ENCODE measurements around the gene PRKCI. TPM values are rescaled to one million over a fixed set of nuclear protein-coding genes. Genes with fewer than 3 reads are reported as not detected.

PRKCI gene
- total and polyA plus RNA-seq, 2 of the 4 experiments (the other 2 are of a cell fraction) = 28.7 to 53.4 TPM

DNA sequence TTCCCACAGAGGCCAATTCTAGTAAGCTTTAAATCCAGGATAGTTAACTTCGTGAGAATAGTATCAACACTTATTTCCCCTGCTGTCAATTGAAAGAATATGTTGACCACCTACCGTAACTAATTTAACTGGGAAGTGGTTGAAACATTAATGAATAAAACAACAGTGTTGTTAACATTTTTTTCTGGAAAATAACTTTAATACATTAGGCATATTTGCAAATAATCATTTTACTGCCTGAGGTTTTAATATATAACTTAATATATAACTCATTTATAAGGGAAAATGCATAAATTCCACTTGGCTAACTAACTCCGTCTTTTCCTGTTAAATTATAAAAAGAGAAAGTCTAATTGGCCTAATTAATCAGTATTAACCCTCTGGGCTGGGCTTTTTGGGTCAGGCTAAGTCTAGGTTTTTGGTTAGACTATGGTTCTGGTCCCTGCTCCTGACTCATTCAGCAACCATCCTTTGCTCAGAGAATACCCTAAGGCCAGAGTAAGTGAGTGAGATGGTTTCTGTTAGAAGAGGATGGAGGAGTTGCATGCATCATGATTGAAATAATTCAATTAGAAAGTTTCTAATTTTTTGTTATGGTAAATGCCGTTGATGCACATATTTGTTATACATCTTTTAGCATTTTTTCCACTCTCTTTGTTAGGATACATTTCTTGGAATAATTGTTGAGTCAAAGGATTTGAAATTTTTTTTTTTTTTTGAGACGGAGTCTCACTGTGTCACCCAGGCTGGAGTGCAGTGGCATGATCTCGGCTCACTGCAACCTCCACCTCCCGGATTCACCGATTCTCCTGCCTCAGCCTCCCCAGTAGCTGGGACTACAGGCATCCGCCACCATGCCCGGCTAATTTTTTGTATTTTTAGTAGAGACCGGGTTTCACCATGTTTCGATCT is 124.5 kb downstream of the PRKCI start:
- no TSS peak for BruUV-seq (replicated peaks)
- Histone ChIP-seq H3K27ac (ENCODE audit: insufficient read depth, low read length) (no peak overlapping the region), H4K5ac (ENCODE audit: low read depth, low read length) (no peak overlapping the region), H3K18ac (ENCODE audit: low read depth, low read length) (no peak overlapping the region), H2AK5ac (ENCODE audit: low read depth, low read length) (no peak overlapping the region), H2BK15ac (ENCODE audit: low read depth, low read length) (no peak overlapping the region), H2BK20ac (ENCODE audit: low read depth, low read length) (no peak overlapping the region), H3K79me1 (ENCODE audit: low read depth in 1 of 2, low read length in 2 of 2) (no peaks in the 10 kb centered on the region), H3K27me3 (ENCODE audit: control insufficient read depth, insufficient read depth, low read length) (no peaks in the 10 kb centered on the region), H3K4ac (ENCODE audit: low read depth, low read length) (no peak overlapping the region), H3K14ac (replicated peaks; ENCODE audit: low read depth, low read length) (no peak overlapping the region), H2AFZ (replicated peaks; ENCODE audit: low read length, poor library complexity) (no peak overlapping the region), H4K91ac (ENCODE audit: insufficient read depth, low read depth, low read length) (no peak overlapping the region), H3K36me3 (ENCODE audit: control insufficient read depth, insufficient read depth, low read length) (no peaks in the 10 kb centered on the region), H3K4me3 (ENCODE audit: insufficient read depth, low read depth, low read length) (no peak overlapping the region), H2AK9ac (replicated peaks; ENCODE audit: low read depth, low read length, poor library complexity) (no peak overlapping the region), H4K20me1 (ENCODE audit: insufficient read depth, low read length) (no peaks in the 10 kb centered on the region), H3K56ac (ENCODE audit: extremely low read depth, insufficient read depth, low read length) (no peak overlapping the region), H2BK120ac (ENCODE audit: low read depth, low read length) (no peak overlapping the region), H3K4me2 (ENCODE audit: low read depth, low read length) (no peak overlapping the region), H3K9ac (ENCODE audit: low read depth, low read length) (no peak overlapping the region), H3K9me3 (ENCODE audit: control insufficient read depth, insufficient read depth, low read length) (no peaks in the 10 kb centered on the region), H3K9me1 (ENCODE audit: insufficient read depth, low read length) (no peaks in the 10 kb centered on the region), H3K4me1 (ENCODE audit: control insufficient read depth, insufficient read depth, low read length) (0 out of 2 replicates have a peak, but pooled peaks cover 2% of the 10 kb centered on the region), H3K23ac (ENCODE audit: low read depth, low read length) (no peak overlapping the region), H2BK5ac (ENCODE audit: low read depth, low read length, poor library complexity, severe bottlenecking) (no peak overlapping the region), H4K8ac (ENCODE audit: low read depth in 2 of 2, low read length in 2 of 2) (no peak overlapping the region)
- ATAC-seq (ENCODE audit: low read depth) (peak; percentile 87), DNase-seq (peak; percentile 54)
- intact Hi-C loops (cut with micrococcal nuclease) = no loop called here
- ChIA-PET CTCF (no interaction called here), POLR2A (ENCODE audit: unreplicated experiment) (no interaction called here)
- TF ChIP-seq, protein P1, sequence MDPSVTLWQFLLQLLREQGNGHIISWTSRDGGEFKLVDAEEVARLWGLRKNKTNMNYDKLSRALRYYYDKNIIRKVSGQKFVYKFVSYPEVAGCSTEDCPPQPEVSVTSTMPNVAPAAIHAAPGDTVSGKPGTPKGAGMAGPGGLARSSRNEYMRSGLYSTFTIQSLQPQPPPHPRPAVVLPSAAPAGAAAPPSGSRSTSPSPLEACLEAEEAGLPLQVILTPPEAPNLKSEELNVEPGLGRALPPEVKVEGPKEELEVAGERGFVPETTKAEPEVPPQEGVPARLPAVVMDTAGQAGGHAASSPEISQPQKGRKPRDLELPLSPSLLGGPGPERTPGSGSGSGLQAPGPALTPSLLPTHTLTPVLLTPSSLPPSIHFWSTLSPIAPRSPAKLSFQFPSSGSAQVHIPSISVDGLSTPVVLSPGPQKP (IDR thresholded peaks at IDR 0.05; ENCODE audit: borderline replicate concordance, low read depth, low read length) = no peak
- TF ChIP-seq MAFK (IDR thresholded peaks at IDR 0.05; ENCODE audit: low read depth, low read length) (no peak), RCOR1 (IDR thresholded peaks at IDR 0.05; ENCODE audit: insufficient replicate concordance, low read length) (no peak), NFE2L2 (IDR thresholded peaks at IDR 0.05; ENCODE audit: low read depth, low read length) (no peak), POLR2A (IDR thresholded peaks at IDR 0.05; ENCODE audit: low read depth, low read length) (no peak), CEBPB (IDR thresholded peaks at IDR 0.05; ENCODE audit: low read depth, low read length) (no peak), CHD1 (IDR thresholded peaks at IDR 0.05; ENCODE audit: low read depth, low read length) (no peak), BHLHE40 (IDR thresholded peaks at IDR 0.05; ENCODE audit: low read depth, low read length) (no peak), RAD21 (IDR thresholded peaks at IDR 0.05; ENCODE audit: low read length) (no peak), FOS (IDR thresholded peaks at IDR 0.05; ENCODE audit: low read depth, low read length) (no peak), RFX5 (IDR thresholded peaks at IDR 0.05; ENCODE audit: low read depth, low read length) (no peak)
- TF ChIP-seq, protein P2, sequence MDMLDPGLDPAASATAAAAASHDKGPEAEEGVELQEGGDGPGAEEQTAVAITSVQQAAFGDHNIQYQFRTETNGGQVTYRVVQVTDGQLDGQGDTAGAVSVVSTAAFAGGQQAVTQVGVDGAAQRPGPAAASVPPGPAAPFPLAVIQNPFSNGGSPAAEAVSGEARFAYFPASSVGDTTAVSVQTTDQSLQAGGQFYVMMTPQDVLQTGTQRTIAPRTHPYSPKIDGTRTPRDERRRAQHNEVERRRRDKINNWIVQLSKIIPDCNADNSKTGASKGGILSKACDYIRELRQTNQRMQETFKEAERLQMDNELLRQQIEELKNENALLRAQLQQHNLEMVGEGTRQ (IDR thresholded peaks at IDR 0.05; ENCODE audit: low read depth, low read length) = no peak
- dilution Hi-C loops (cut with HindIII; ENCODE audit: low sequenced_read_pairs, unreplicated experiment) = no loop called here
- in situ Hi-C loops (cut with MboI; ENCODE audit: low sequenced_read_pairs) = no loop called here
- 93% methylated on average over 3 of the region's 12 CpGs; no CpG with 5 or more reads in 1 of the 2 experiments for WGBS, 2 experiments (ENCODE audit: extremely low coverage in 2 of 2, insufficient read length in 1 of 2)
